Spleen (tissue), 11 donors: ENCODE results near the gene TSPAN3. TPM values are rescaled to one million over a fixed set of nuclear protein-coding genes. Genes with fewer than 3 reads are reported as not detected.

Experiments used
- DNase-seq: peaks from one replicate; pipeline ENCODE4 v3.0.0-alpha.2; 2020
- H3K27ac ChIP-seq, 8 donors: fragments of 200-600 bp; sonication (generic) in 7 of 8; 1 replicate in 4 of 8; 2 replicates in 4 of 8; pipeline versions ENCODE4 v1.5.0 to v1.8.0; 2016 to 2021; ENCODE audit warnings: inconsistent platforms in 4 of 8, mild to moderate bottlenecking in 4 of 8, moderate library complexity in 1 of 8
- H3K27me3 ChIP-seq, 7 donors: fragments of 200-600 bp; sonication (generic) in 6 of 7; replicated peaks in 1 of 7; 1 replicate in 4 of 7; 2 replicates in 3 of 7; pipeline versions ENCODE4 v1.5.0 to v1.8.0; 2016 to 2021; ENCODE audit warnings: inconsistent platforms in 3 of 7, mild to moderate bottlenecking in 1 of 7
- H3K36me3 ChIP-seq, 6 donors: fragments of 200-600 bp; sonication (generic) in 5 of 6; 1 replicate in 4 of 6; 2 replicates in 2 of 6; pipeline versions ENCODE4 v1.5.0 to v1.8.0; 2016 to 2021; ENCODE audit warnings: inconsistent platforms in 2 of 6
- H3K4me1 ChIP-seq, 6 donors: fragments of 200-600 bp; sonication (generic) in 5 of 6; 1 replicate in 3 of 6; 2 replicates in 3 of 6; pipeline versions ENCODE4 v1.5.0 to v1.8.0; 2016 to 2021; ENCODE audit warnings: inconsistent platforms in 3 of 6
- H3K4me3 ChIP-seq, 8 donors: fragments of 200-600 bp; sonication (generic) in 7 of 8; 1 replicate in 4 of 8; 2 replicates in 4 of 8; pipeline versions ENCODE4 v1.5.0 to v1.8.0; 2016 to 2021; ENCODE audit warnings: inconsistent platforms in 4 of 8, mild to moderate bottlenecking in 4 of 8, moderate library complexity in 2 of 8
- H3K9me3 ChIP-seq, 8 donors: fragments of 200-600 bp; sonication (generic) in 7 of 8; 1 replicate in 4 of 8; 2 replicates in 4 of 8; pipeline versions ENCODE4 v1.5.0 to v1.8.0; 2016 to 2021; ENCODE audit warnings: inconsistent platforms in 4 of 8
- CTCF ChIP-seq, 11 experiments: fragments of 200-600 bp in 7 of 11; fragments of 450-650 bp in 4 of 11; sonication (generic) in 4 of 11; IDR thresholded peaks in 8 of 11; conservative IDR thresholded peaks in 3 of 11; 1 replicate in 7 of 11; 2 replicates in 4 of 11; pipeline versions ENCODE4 v1.4.0 to v1.8.0; 2016 to 2021; ENCODE audit warnings: antibody characterized with exemption in 11 of 11, inconsistent platforms in 4 of 11, mild to moderate bottlenecking in 1 of 11
- POLR2A ChIP-seq, 3 donors: fragments of 450-650 bp; IDR thresholded peaks; one replicate each; pipeline ENCODE4 v1.5.1; 2017; ENCODE audit warnings: antibody characterized with exemption in 3 of 3, mild to moderate bottlenecking in 1 of 3
- POLR2AphosphoS5 ChIP-seq, 3 donors: sonication (generic); formaldehyde crosslinking; IDR thresholded peaks; one replicate each; pipeline ENCODE4 v1.5.1; 2017; ENCODE audit warnings: antibody characterized with exemption in 3 of 3
- WGBS, 5 donors: extraction: QIAGEN DNeasy Blood & Tissue Kit in 3 of 5; methylation state at CpG; one replicate each; pipeline versions ENCODE4 v1.1.5 to v1.1.7; 2013 to 2018; 5-methylcytosine and 5-hydroxymethylcytosine counted together
- intact Hi-C: fragments of 100-400 bp; cut with DNase I; formaldehyde crosslinking; loops from one replicate; pipeline ENCODE4 v1.15.0; 2023; ENCODE audit warnings: low total_unique reads
- polyA plus RNA-seq, 3 donors: library from polyadenylated mRNA; stranded (reverse); fragments of 200-250 nt; gene quantifications; one replicate each; pipeline ENCODE4 v1.2.1, GENCODE V29; 2013
- total RNA-seq, 7 donors: library from RNA; depleted of rRNA in 3 of 7; stranded (reverse); fragments of >200 nt in 3 of 7; fragmentation: NEBNext Ultra II Directional in 4 of 7; extraction: Animal tissue kit (Norgen Biotek cat#: 25700) in 4 of 7; gene quantifications; one replicate each; pipeline versions ENCODE4 v1.1.0 to v1.2.1, GENCODE V29; 2016 to 2021
- donor health status: healthy with polysubstance abuse.
- donor health status: DM: no; HTN: no; CAD: no; lungs with moderate emphysema.
- donor health status: DM: no; HTN: no; CAD: no.
- donor health status: Bipolar disorder and iron deficiency.
- donor health status: healthy.
- donor health status: DM: no; HTN: no; CAD: no.
- donor health status: DM: yes; HTN: yes; CAD: no.

Gene TSPAN3
- total and polyA plus RNA-seq, 10 donors = 98.5 to 276 (median 141) TPM

- DNase-seq = peak; percentile 74
- Histone ChIP-seq H3K4me1 (peaks cover 45 to 99% (median 82%) of the 10 kb centered on the region in 6 donors), H3K4me3 (no peak overlapping the region), H3K9me3 (no peaks in the 10 kb centered on the region), H3K27me3 (no peaks in the 10 kb centered on the region), H3K36me3 (peaks cover 0 to 17% (median 0%) of the 10 kb centered on the region in 6 donors), H3K27ac (peak overlapping the region in 6 of 8 donors; percentile 4 to 97 (median 70))
- 53 to 86% (median 61%) methylated on average over 4 of the region's 4 CpGs for WGBS, 5 donors
- intact Hi-C loops = no loop called here
- TF ChIP-seq CTCF (IDR thresholded peaks at IDR 0.05 in 8 of 11, conservative IDR thresholded peaks at IDR 0.05 in 3 of 11) (no peak), POLR2A (IDR thresholded peaks at IDR 0.05) (no peak), POLR2AphosphoS5 (IDR thresholded peaks at IDR 0.05) (no peak)
These were observed 69.6 kb downstream of the TSPAN3 start for GRCh38 chr15:77001351-77001750.

GRCh38 chr15:76999996-77000395 is 70.9 kb downstream of the TSPAN3 start:
- Histone ChIP-seq H3K36me3 (peaks cover 0 to 17% (median 0%) of the 10 kb centered on the region in 6 donors), H3K9me3 (no peaks in the 10 kb centered on the region), H3K27me3 (no peaks in the 10 kb centered on the region), H3K4me3 (no peak overlapping the region), H3K27ac (peak overlapping the region in 4 of 8 donors; percentile 13 to 97 (median 92)), H3K4me1 (peaks cover 45 to 100% (median 94%) of the 10 kb centered on the region in 6 donors)
- TF ChIP-seq POLR2AphosphoS5 (IDR thresholded peaks at IDR 0.05) (no peak), POLR2A (IDR thresholded peaks at IDR 0.05) (no peak), CTCF (IDR thresholded peaks at IDR 0.05 in 8 of 11, conservative IDR thresholded peaks at IDR 0.05 in 3 of 11) (no peak)
- intact Hi-C loops = no loop called here
- DNase-seq = peak; percentile 74
- WGBS, 5 donors = 67 to 84% (median 77%) methylated on average over 2 of the region's 2 CpGs

GRCh38 chr15:76998663-76999285 is 72.1 kb downstream of the TSPAN3 start:
- TF ChIP-seq POLR2A (IDR thresholded peaks at IDR 0.05) (no peak), POLR2AphosphoS5 (IDR thresholded peaks at IDR 0.05) (no peak), CTCF (IDR thresholded peaks at IDR 0.05 in 8 of 11, conservative IDR thresholded peaks at IDR 0.05 in 3 of 11) (no peak)
- H3K27me3 ChIP-seq = no peaks in the 10 kb centered on the region
- no peaks in the 10 kb centered on the region for H3K9me3 ChIP-seq
- intact Hi-C loops = no loop called here
- peaks cover 39 to 100% (median 96%) of the 10 kb centered on the region in 6 donors for H3K4me1 ChIP-seq
- H3K27ac ChIP-seq = peak overlapping the region in 3 of 8 donors; percentile 92 to 97 (median 93)
- H3K36me3 ChIP-seq = peaks cover 0 to 17% (median 0%) of the 10 kb centered on the region in 6 donors
- DNase-seq = peak; percentile 41
- WGBS, 5 donors = 65 to 70% (median 68%) methylated on average over 8 of the region's 8 CpGs
- peak overlapping the region in 1 of 8 donors; percentile 71 for H3K4me3 ChIP-seq
